Bone marrow (tissue), 2 donors: ENCODE data around the gene STAG3.
A peak's percentile ranks its signal among the peaks of the same experiment; 100 is the strongest.
"Not testable (repeated sequence)": the region's sequence is repeated elsewhere in the genome, so short reads cannot be mapped to it uniquely, and the experiment has no call there.

Source experiments
- DNase-seq, 2 donors: peaks; one replicate each; lab custom pipeline; 2025; lab: John Stamatoyannopoulos, UW

The STAG3 gene

GRCh38 chr7:100212631-100213286 lies 35.0 kb downstream of the STAG3 start:
- no peak for DNase-seq

- DNase-seq, result no peak
Observed at GRCh38 chr7:100213672-100214071, 36.0 kb downstream of the STAG3 start.

GRCh38 chr7:100214356-100214755 lies 36.6 kb downstream of the STAG3 start:
- DNase-seq, result not testable (repeated sequence)

GRCh38 chr7:100215895-100216294 lies 38.2 kb downstream of the STAG3 start:
- DNase-seq, result no peak

- DNase-seq, result peak; percentile 20 to 45
Observed at GRCh38 chr7:100217934-100218333, 40.2 kb downstream of the STAG3 start.

- DNase-seq, result no peak
Observed at GRCh38 chr7:100219271-100219737, 41.6 kb downstream of the STAG3 start.

GRCh38 chr7:100219801-100220585 lies 42.3 kb downstream of the STAG3 start, which contains the start of gene PVRIG:
Gene PVRIG, plus strand, starts transcription at chr7:100219949. Its CDS starts 22 bp downstream, at chr7:100219971.
- DNase-seq, result not testable (repeated sequence)

- no peak for DNase-seq
Observed at GRCh38 chr7:100220586-100221230, 43.0 kb downstream of the STAG3 start.

- no peak for DNase-seq
Observed at GRCh38 chr7:100221231-100221718, 43.6 kb downstream of the STAG3 start.

GRCh38 chr7:100221767-100222444 lies 44.2 kb downstream of the STAG3 start:
- no peak for DNase-seq

- no peak for DNase-seq
Observed at GRCh38 chr7:100222445-100223132, 44.9 kb downstream of the STAG3 start.

- DNase-seq, result not testable (repeated sequence)
Observed at GRCh38 chr7:100223376-100223927, 45.7 kb downstream of the STAG3 start.

- DNase-seq, result not testable (repeated sequence)
Observed at GRCh38 chr7:100224891-100225290, 47.2 kb downstream of the STAG3 start.

GRCh38 chr7:100234660-100235317 lies 57.1 kb downstream of the STAG3 start:
- not testable (repeated sequence) for DNase-seq

- not testable (repeated sequence) for DNase-seq
Observed at GRCh38 chr7:100239975-100240374, 62.3 kb downstream of the STAG3 start.

- peak in 1 of 2 donors; percentile 85 for DNase-seq
Observed at GRCh38 chr7:100243385-100243784, 65.7 kb downstream of the STAG3 start.

GRCh38 chr7:100244988-100245605 lies 67.4 kb downstream of the STAG3 start:
- not testable (repeated sequence) for DNase-seq

- DNase-seq, result not testable (repeated sequence)
Observed at GRCh38 chr7:100246121-100246864, 68.6 kb downstream of the STAG3 start.

GRCh38 chr7:100246865-100247137 lies 69.1 kb downstream of the STAG3 start:
- not testable (repeated sequence) for DNase-seq
